SJSA1 (cell line): ENCODE data around the gene EFNA4. TPM values are rescaled to one million over a fixed set of nuclear protein-coding genes. Genes with fewer than 3 reads are reported as not detected.

Experiments
- DNase-seq, 2 experiments: peaks; one replicate each; pipeline ENCODE4 v3.0.0-alpha.2; 2015 to 2020; ENCODE audit warnings: low spot score in 2 of 2, low read depth in 1 of 2
- H3K27ac ChIP-seq: fragments of 250-450 bp; sonication (Bioruptor Pico); 2 replicates; pipeline ENCODE4 v1.5.1; 2020; ENCODE audit warnings: mild to moderate bottlenecking, moderate library complexity
- H3K27me3 ChIP-seq: fragments of 250-450 bp; sonication (Bioruptor Pico); replicated peaks from 2 replicates; pipeline ENCODE4 v1.5.1; 2020; ENCODE audit warnings: mild to moderate bottlenecking, moderate library complexity
- H3K36me3 ChIP-seq: fragments of 250-450 bp; sonication (Bioruptor Pico); 2 replicates; pipeline ENCODE4 v1.5.1; 2020; ENCODE audit warnings: mild to moderate bottlenecking
- H3K4me1 ChIP-seq: fragments of 250-450 bp; sonication (Bioruptor Pico); replicated peaks from 2 replicates; pipeline ENCODE4 v1.6.1; 2021; ENCODE audit warnings: mild to moderate bottlenecking
- H3K4me3 ChIP-seq: fragments of 250-450 bp; sonication (Bioruptor Pico); 2 replicates; pipeline ENCODE4 v1.5.1; 2020; ENCODE audit warnings: mild to moderate bottlenecking
- H3K9me3 ChIP-seq: fragments of 250-450 bp; sonication (Bioruptor Pico); replicated peaks from 2 replicates; pipeline ENCODE4 v1.5.1; 2020; ENCODE audit warnings: mild to moderate bottlenecking
- total RNA-seq: library from RNA; depleted of rRNA; stranded (reverse); fragments of >200 nt; shearing (Covaris generic); gene quantifications from 2 replicates; pipeline ENCODE4 v1.2.3, GENCODE V29; 2014; rRNA removed

The EFNA4 gene, protein sequence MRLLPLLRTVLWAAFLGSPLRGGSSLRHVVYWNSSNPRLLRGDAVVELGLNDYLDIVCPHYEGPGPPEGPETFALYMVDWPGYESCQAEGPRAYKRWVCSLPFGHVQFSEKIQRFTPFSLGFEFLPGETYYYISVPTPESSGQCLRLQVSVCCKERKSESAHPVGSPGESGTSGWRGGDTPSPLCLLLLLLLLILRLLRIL
- 4.7 and 4.8 TPM in 2 replicates for total RNA-seq

DNA sequence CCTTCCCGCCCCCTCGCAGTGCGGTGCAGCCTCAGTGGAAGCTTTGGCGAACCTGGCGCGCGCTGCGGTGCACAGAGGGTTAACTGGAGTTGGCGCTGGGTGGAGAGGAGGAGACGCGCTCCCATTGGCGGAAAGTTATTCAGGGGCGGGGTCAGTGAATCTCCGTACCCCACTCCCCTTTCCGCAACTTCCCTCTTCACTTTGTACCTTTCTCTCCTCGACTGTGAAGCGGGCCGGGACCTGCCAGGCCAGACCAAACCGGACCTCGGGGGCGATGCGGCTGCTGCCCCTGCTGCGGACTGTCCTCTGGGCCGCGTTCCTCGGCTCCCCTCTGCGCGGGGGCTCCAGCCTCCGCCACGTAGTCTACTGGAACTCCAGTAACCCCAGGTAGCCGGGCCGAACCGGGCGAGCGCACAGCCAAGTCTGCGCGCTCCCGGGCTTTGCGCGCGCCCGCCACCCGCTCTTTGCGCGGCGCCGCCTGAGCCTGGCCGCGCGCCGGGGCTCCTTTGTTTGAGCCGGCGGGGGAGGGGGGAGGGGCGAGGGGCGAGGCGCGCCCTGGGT lies at the start of gene EFNA4:
TSS of gene EFNA4 (plus strand) at position 191 of the 561 bp plus-strand sequence. CDS start at position 275, 84 bp downstream.
- DNase-seq, result peak; percentile 80
- Histone ChIP-seq H3K4me3 (peak within 1 kb of the TSS; percentile 87), H3K36me3 (no peaks in the 10 kb centered on the region), H3K27ac (no peak within 1 kb of the TSS), H3K27me3 (no peaks in the 10 kb centered on the region), H3K4me1 (peaks cover 21% of the 10 kb centered on the region), H3K9me3 (0 out of 2 replicates have a peak, but pooled peaks cover 2% of the 10 kb centered on the region)

DNA sequence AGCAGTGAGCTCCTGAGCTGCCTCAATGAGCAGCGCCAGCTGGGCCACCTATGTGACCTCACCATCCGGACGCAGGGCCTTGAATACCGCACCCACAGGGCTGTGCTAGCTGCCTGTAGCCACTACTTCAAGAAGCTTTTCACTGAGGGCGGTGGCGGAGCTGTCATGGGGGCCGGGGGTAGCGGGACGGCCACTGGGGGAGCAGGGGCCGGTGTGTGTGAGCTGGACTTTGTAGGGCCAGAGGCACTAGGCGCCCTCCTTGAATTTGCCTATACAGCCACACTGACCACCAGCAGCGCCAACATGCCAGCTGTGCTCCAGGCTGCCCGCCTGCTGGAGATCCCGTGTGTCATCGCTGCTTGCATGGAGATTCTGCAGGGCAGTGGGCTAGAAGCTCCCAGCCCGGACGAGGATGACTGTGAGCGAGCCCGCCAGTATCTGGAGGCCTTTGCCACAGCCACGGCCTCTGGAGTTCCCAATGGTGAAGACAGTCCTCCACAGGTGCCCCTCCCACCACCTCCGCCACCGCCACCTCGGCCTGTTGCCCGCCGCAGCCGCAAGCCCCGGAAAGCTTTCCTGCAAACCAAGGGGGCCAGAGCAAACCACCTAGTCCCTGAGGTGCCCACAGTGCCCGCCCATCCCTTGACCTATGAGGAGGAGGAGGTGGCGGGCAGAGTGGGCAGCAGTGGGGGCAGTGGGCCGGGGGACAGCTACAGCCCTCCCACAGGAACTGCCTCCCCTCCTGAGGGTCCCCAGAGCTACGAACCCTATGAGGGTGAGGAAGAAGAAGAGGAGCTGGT lies 48.6 kb upstream of the EFNA4 start:
- no peak for DNase-seq
- H3K4me1 ChIP-seq, result peaks cover 20% of the 10 kb centered on the region
- peaks cover 13% of the 10 kb centered on the region for H3K36me3 ChIP-seq
- no peak overlapping the region for H3K27ac ChIP-seq
- no peak overlapping the region for H3K4me3 ChIP-seq
- no peaks in the 10 kb centered on the region for H3K9me3 ChIP-seq
- H3K27me3 ChIP-seq, result no peaks in the 10 kb centered on the region

DNA sequence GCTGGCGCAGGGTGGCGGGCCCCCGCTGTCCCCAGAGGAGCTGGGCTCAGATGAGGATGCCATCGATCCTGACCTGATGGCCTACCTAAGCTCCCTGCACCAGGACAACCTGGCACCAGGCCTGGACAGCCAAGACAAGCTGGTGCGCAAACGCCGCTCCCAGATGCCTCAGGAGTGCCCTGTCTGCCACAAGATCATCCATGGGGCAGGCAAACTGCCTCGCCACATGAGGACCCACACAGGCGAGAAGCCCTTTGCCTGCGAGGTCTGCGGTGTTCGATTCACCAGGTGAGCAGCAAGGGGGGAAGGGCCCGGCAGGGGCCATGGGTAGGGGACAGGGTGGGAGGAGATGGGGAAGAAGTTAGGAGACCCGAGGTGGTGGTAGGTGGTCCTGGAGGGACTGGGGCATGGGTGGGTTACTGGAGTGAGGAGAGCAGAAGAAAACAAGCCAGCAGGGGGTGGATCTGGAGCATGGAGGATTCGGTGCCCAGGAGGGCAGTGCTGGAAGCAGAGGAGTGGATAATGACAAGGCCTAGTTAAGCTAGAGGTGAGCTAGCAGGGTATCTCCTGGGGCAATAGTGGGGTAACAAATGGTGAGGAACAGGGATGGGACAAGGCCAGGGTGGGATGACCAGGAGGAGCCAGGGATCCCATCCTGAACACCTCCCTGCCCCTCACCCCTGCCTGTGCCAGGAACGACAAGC lies 47.9 kb upstream of the EFNA4 start:
- H3K9me3 ChIP-seq, result no peaks in the 10 kb centered on the region
- H3K4me1 ChIP-seq, result peaks cover 20% of the 10 kb centered on the region
- peaks cover 13% of the 10 kb centered on the region for H3K36me3 ChIP-seq
- no peak for DNase-seq
- no peak overlapping the region for H3K27ac ChIP-seq
- no peak overlapping the region for H3K4me3 ChIP-seq
- H3K27me3 ChIP-seq, result no peaks in the 10 kb centered on the region

DNA sequence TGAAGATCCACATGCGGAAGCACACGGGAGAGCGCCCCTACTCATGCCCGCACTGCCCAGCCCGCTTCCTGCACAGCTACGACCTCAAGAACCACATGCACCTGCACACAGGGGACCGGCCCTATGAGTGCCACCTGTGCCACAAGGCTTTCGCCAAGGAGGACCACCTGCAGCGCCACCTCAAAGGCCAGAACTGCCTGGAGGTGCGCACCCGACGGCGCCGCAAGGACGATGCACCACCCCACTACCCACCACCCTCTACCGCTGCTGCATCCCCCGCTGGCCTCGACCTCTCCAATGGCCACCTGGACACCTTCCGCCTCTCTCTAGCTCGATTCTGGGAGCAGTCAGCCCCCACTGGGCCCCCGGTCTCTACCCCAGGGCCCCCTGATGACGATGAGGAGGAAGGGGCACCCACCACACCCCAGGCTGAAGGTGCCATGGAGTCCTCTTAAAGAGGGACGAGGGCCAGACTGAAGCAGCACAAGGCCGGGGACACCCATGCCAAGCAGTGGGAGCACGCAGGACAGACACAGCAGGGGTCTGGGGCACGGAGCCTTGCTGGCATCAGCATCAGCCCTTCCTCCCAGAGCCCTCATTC lies 47.2 kb upstream of the EFNA4 start:
- Histone ChIP-seq H3K27ac (peak overlapping the region; percentile 59), H3K36me3 (peaks cover 13% of the 10 kb centered on the region)
- DNase-seq, result no peak

DNA sequence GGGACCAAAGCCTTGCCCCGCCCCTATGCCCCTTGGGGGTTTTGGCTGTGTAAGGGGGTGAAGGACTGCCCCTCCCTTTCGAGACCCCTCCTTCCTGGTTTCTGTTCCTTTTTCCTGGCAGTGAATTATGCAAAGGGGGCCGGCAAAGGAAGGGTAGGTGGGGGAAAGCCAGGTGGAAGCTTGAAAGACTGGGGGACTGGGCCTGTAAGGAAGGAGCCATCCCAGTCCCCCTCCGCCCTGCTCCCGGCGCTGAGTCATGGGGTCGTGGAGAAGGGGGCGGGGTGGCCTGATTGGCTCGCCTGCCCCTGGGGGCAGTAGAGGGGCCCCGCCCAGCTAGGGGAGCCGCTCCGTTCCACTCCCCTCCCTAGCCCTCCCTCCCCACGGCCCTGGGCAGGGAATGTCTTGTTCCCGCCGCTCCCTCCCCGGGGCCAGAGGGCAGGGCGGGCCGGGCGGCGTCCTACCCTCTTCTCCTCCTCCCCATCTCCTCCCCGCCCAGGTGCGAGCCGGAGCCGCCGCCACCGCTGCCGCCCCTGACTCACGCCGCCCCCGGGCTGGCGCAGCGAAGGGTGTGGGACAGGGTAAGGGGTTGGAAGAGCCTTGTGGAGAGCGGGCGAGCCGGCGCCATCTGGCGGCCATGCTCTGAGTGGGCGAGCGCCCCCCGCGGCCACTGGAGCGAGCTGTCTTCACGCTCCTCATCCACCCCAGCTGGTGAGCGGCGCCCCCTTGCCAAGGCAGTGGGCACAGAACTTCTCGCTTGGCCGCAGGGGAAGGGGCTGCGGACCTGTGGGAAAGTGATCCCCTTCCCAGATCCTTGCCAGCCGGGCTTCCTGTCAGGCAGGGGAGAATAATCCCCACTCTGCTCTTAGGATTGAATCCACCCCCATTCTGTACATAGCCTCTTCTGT lies 46.2 kb upstream of the EFNA4 start:
- DNase-seq, result peak; percentile 92 to 94
- Histone ChIP-seq H3K4me1 (peaks cover 20% of the 10 kb centered on the region), H3K9me3 (no peaks in the 10 kb centered on the region), H3K27me3 (no peaks in the 10 kb centered on the region), H3K4me3 (peak overlapping the region; percentile 42), H3K36me3 (peaks cover 13% of the 10 kb centered on the region), H3K27ac (peak overlapping the region; percentile 59)

More for the DNA sequence above, 47.2 kb upstream of the EFNA4 start:
- Histone ChIP-seq H3K9me3 (no peaks in the 10 kb centered on the region), H3K27me3 (no peaks in the 10 kb centered on the region), H3K4me3 (no peak overlapping the region), H3K4me1 (peaks cover 20% of the 10 kb centered on the region)

DNA sequence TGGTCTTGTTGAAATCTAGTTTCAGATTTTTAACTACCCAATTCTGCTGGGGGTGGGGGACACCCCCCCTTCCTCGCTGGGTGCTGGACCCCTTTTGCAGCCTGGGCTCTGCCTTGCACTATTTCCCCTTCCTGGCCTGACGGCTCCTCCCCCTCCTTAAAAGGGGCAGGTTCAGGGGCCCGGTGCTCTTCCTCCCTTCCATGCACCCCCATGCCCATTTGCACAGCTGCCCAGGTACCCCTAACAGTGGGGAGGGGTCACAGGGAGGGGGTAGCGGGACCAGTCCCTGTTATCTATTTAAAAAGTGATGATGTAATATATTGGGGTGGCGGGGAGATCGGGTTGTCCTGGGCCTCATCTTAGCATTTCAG lies 45.6 kb upstream of the EFNA4 start:
- H3K36me3 ChIP-seq, result peaks cover 13% of the 10 kb centered on the region
- DNase-seq, result no peak
- peaks cover 20% of the 10 kb centered on the region for H3K4me1 ChIP-seq
- no peaks in the 10 kb centered on the region for H3K9me3 ChIP-seq
- H3K4me3 ChIP-seq, result peak overlapping the region; percentile 42
- no peak overlapping the region for H3K27ac ChIP-seq
- no peaks in the 10 kb centered on the region for H3K27me3 ChIP-seq

DNA sequence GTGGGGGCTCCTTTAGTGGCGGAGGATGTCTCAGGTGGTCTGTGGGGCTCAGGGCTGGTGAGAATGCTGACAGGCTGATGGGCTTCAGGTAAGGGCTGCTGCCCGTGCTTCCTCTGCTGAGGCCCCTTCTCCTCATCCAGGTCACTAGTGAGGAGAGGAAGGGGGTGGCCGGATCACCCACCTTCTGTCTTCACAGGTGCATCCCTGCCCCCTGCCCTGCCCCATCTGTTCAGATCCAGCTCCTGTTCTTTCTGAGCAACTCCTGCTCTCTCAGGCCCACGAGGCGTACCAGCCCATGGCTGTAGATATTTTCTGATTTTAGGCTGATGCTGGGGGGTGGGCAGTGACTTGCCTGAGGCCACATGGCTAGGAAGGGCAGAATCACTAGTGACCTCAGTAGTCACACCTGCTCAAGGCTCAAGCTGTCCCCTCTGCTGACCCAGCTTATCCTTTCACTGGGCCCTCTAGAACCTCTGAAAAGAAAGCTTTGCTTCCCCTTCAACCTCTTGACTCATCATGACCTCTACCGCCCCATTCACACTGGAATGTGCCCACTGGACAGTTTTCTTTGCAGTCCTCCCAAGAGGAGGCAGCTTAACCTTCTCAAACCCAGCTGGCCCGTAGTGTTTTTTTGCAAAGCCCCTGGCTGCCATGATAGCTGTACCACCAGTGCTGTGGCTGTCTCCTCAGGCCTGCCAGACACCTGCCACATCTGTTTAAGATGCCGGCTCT lies 44.8 kb upstream of the EFNA4 start:
- Histone ChIP-seq H3K4me3 (no peak overlapping the region), H3K27ac (no peak overlapping the region), H3K9me3 (no peaks in the 10 kb centered on the region), H3K36me3 (peaks cover 13% of the 10 kb centered on the region), H3K27me3 (no peaks in the 10 kb centered on the region), H3K4me1 (peaks cover 20% of the 10 kb centered on the region)
- no peak for DNase-seq

DNA sequence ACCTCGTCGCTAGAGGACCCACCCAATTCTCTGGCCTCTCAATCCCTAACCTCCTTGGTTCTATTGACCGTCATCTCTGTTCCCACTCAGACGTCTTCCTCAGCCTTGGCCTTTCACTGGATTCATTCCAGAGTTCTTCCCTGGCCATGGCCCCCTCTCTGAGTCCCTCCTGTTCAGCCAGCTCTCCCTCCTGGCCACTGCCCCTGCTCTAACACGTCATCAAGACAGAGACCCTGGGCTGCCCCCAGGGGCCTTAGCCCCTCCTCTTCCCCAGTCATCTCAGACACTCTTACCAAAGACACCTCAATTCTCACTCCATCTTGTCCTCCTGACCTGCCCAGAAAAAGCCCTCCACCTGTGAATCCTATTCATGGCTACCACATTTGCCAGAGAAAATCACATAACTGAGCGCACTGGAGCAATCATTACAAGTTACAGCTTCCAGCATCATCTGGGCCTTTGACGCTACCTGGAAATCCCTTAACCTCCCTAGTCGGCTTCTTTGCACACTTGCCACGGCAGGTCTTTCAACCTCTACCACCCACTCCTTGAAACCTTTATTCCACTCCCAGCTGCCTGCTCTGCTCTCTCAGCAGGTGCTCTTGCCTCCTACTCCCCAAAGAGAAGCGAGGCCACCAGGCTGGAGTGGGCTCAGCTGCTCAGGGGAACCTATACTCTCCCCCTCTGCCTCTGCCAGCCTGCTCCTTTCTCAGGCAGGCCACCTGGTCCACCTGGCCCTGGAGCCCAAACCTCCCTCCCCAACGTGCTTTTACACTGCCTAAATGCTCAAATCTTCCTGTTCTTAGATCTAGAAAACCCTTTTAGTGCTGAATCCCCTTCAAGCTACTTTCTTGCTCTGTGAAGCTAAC lies 43.9 kb upstream of the EFNA4 start:
- Histone ChIP-seq H3K4me1 (peaks cover 20% of the 10 kb centered on the region), H3K36me3 (peaks cover 13% of the 10 kb centered on the region), H3K27ac (no peak overlapping the region), H3K9me3 (no peaks in the 10 kb centered on the region), H3K4me3 (no peak overlapping the region), H3K27me3 (no peaks in the 10 kb centered on the region)
- DNase-seq, result no peak

DNA sequence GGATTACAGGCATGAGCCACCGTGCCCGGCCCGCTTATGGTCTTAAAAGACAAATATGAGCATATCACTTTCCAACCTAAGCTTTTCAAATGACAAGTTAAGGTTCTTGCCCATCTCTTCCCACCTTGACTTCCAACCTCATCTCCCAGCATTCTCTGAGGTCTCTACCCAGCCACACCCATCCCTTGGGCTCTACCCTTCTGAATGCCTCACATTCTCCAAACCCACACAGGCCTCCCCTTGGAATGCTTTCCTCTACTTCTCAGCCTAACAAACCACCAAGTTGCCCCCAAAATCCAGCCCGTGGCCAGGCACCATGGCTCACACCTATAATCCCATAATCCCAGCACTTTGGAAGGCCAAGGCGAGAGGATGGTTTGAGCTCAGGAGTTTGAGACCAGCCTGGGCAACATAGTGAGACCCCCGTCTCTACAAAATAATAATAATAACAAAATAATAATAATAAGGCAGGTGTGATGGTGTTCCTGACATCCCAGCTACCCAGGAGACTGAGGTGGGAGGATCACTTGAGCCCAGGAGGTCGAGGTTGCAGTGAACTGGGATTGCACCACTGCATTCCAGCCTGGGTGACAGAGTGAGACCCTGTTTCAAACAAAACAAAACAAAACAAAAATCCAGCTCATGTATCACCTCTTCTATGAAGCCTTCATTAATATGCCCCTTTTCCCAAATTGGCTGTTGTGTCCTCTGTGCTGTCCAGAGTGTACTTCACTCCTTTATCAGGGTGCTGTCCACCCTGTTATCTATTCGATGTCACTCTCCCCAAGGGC lies 41.2 kb upstream of the EFNA4 start:
- DNase-seq, result no peak
- no peaks in the 10 kb centered on the region for H3K9me3 ChIP-seq
- H3K4me3 ChIP-seq, result no peak overlapping the region
- no peaks in the 10 kb centered on the region for H3K36me3 ChIP-seq
- H3K4me1 ChIP-seq, result peaks cover 19% of the 10 kb centered on the region
- no peaks in the 10 kb centered on the region for H3K27me3 ChIP-seq
- H3K27ac ChIP-seq, result no peak overlapping the region

DNA sequence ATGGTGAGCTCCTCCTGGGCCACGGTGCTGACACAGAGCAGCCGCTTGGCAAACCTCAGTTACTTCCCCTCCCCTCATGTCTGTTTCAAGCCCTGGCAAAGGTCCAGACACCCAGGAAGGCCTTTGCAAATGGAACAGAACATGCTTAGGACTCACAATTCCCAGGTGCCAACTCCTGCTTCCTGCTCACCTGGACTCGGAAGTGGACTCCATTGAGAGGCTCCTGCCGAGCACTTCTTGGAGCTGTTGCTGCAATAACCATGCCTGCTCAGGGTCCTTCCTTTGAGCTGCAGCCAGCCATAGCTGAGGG lies 40.7 kb upstream of the EFNA4 start:
- Histone ChIP-seq H3K4me1 (peaks cover 14% of the 10 kb centered on the region), H3K27ac (no peak overlapping the region), H3K4me3 (no peak overlapping the region), H3K27me3 (no peaks in the 10 kb centered on the region), H3K9me3 (no peaks in the 10 kb centered on the region), H3K36me3 (no peaks in the 10 kb centered on the region)
- DNase-seq, result no peak

DNA sequence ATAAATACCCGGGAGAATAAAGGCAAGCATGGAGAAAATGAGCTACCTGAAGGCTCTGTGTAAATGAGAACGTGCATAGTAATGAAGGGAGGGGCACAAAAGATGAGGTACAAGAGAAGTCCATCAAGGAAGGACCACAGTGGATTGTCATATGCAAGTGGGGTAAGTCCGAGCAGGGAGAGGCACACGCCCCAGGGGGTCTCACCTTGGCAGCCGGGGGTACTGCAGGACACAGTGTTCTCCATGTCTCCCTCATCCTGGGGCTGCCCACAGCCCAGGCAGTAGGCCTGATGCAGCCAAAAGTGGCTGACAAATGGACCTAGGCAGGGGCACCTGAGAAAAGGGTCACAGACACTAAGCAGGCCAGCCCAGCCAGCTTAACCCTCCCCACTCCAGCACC lies 39.9 kb upstream of the EFNA4 start:
- DNase-seq, result no peak
- Histone ChIP-seq H3K4me1 (peaks cover 11% of the 10 kb centered on the region), H3K27me3 (no peaks in the 10 kb centered on the region), H3K9me3 (no peaks in the 10 kb centered on the region), H3K36me3 (no peaks in the 10 kb centered on the region), H3K27ac (no peak overlapping the region), H3K4me3 (no peak overlapping the region)
